HAP-1 (cell line): Measurements from ENCODE around the gene SMIM45.
A peak's percentile ranks its signal among the peaks of the same experiment; 100 is the strongest.
"Not testable (repeated sequence)": the region's sequence is repeated elsewhere in the genome, so short reads cannot be mapped to it uniquely, and the experiment has no call there.

Experiments used
- DNase-seq, 2 experiments: peaks; one replicate each; pipeline ENCODE4 v3.0.0-alpha.2; 2016 to 2020; ENCODE audit warnings: low spot score in 2 of 2
- H3K27me3 ChIP-seq: fragments of 250-450 bp; sonication (Bioruptor Pico); 2 replicates; pipeline ENCODE4 v1.5.1; 2020; ENCODE audit warnings: low read depth, mild to moderate bottlenecking, moderate library complexity
- H3K36me3 ChIP-seq: fragments of 250-450 bp; sonication (Bioruptor Pico); replicated peaks from 2 replicates; pipeline ENCODE4 v1.5.1; 2020; ENCODE audit warnings: mild to moderate bottlenecking
- H3K4me1 ChIP-seq: fragments of 250-450 bp; sonication (Bioruptor Pico); 2 replicates; pipeline ENCODE4 v1.5.1; 2020; ENCODE audit warnings: mild to moderate bottlenecking
- H3K4me3 ChIP-seq: fragments of 250-450 bp; sonication (Bioruptor Pico); 2 replicates; pipeline ENCODE4 v1.5.1; 2020; ENCODE audit warnings: mild to moderate bottlenecking, moderate library complexity
- H3K9me3 ChIP-seq: fragments of 250-450 bp; sonication (Bioruptor Pico); 2 replicates; pipeline ENCODE4 v1.5.1; 2020; ENCODE audit warnings: mild to moderate bottlenecking, moderate library complexity
- in situ Hi-C: fragments of 300-500 bp; cut with MboI; formaldehyde crosslinking; loops from 3 replicates; pipeline ENCODE4 v1.14.3; 2020; ENCODE audit warnings: low sequenced_read_pairs, inconsistent platforms, mixed read lengths

SMIM45 gene

GRCh38 chr22:41934284-41935014 is 17.5 kb upstream of the SMIM45 start:
- no peak for DNase-seq
- in situ Hi-C loops, result no loop called here
- Histone ChIP-seq H3K36me3 (peaks cover 38% of the 10 kb centered on the region), H3K4me3 (no peak overlapping the region), H3K27me3 (no peaks in the 10 kb centered on the region), H3K9me3 (no peaks in the 10 kb centered on the region), H3K4me1 (no peaks in the 10 kb centered on the region)

DNA sequence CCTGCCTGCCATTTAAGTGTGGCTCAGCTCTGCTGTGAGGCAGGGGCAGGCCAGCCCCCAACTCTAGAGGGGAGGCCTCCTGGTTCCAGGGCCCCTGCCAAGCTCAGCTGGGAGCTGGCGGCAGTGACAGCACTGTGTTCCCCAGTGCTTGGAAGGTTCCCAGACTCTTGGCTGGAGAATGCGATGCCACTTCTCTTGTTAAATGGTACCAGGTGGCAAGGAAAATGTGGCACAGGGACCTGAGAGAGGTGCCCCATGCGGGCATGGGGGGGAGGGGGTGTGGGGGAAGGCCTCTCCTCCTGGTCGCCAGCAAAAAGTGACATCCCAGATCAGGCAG is 17.0 kb upstream of the SMIM45 start:
- Histone ChIP-seq H3K4me3 (no peak overlapping the region), H3K4me1 (no peaks in the 10 kb centered on the region), H3K27me3 (no peaks in the 10 kb centered on the region), H3K36me3 (peaks cover 40% of the 10 kb centered on the region), H3K9me3 (no peaks in the 10 kb centered on the region)
- in situ Hi-C loops, result no loop called here
- DNase-seq, result no peak

DNA sequence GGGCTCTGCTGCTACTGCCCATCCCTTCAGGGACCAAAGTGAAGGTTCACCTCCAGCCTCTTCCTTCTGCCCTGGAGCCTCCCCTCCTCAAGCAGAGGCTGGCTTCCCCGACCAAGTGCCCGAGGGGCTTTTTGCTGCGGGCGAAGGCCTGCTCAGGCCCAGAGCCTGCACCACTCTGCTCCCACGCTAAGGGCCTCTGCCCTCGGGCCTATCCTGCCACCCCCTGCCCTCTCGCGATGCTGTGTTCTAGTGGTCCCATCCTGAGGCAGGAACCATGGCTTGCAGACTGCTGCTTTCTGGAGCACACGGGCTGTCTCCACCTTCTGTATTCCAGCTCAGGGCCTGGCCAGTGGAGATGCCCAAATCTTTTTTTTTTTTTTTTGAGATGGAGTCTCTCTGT is 16.4 kb upstream of the SMIM45 start:
- no peak overlapping the region for H3K4me3 ChIP-seq
- H3K9me3 ChIP-seq, result no peaks in the 10 kb centered on the region
- no peak for DNase-seq
- peaks cover 45% of the 10 kb centered on the region for H3K36me3 ChIP-seq
- in situ Hi-C loops, result no loop called here
- no peaks in the 10 kb centered on the region for H3K27me3 ChIP-seq
- no peaks in the 10 kb centered on the region for H3K4me1 ChIP-seq

DNA sequence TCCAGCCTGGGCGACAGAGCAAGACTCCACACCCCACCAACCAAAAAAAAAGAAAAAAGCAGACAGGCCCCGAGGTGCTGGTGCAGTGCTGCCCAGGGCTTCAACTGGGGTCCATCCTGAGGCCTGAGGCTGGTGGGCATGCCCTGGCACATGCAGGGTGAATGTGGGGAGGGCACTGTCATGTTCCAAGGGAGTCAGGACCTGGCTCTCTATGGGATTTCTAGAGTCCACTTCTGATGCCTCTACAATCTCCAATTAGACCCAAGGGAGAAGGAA is 15.1 kb upstream of the SMIM45 start:
- in situ Hi-C loops, result no loop called here
- DNase-seq, result no peak
- Histone ChIP-seq H3K36me3 (peaks cover 59% of the 10 kb centered on the region), H3K27me3 (no peaks in the 10 kb centered on the region), H3K4me3 (no peak overlapping the region), H3K9me3 (no peaks in the 10 kb centered on the region), H3K4me1 (no peaks in the 10 kb centered on the region)

GRCh38 chr22:41939981-41940831 is 11.7 kb upstream of the SMIM45 start:
- H3K9me3 ChIP-seq, result no peaks in the 10 kb centered on the region
- DNase-seq, result peak in 1 of 2 experiments; percentile 58
- H3K36me3 ChIP-seq, result peaks cover 79% of the 10 kb centered on the region
- in situ Hi-C loops, result loop anchor here (5.0 kb wide), 1 partner anchor 243 kb away; the partner anchor contains the start of gene MEI1
- H3K4me1 ChIP-seq, result peaks cover 3% of the 10 kb centered on the region; the same call in 1 of the 2 replicates
- H3K4me3 ChIP-seq, result no peak overlapping the region
- no peaks in the 10 kb centered on the region for H3K27me3 ChIP-seq

DNA sequence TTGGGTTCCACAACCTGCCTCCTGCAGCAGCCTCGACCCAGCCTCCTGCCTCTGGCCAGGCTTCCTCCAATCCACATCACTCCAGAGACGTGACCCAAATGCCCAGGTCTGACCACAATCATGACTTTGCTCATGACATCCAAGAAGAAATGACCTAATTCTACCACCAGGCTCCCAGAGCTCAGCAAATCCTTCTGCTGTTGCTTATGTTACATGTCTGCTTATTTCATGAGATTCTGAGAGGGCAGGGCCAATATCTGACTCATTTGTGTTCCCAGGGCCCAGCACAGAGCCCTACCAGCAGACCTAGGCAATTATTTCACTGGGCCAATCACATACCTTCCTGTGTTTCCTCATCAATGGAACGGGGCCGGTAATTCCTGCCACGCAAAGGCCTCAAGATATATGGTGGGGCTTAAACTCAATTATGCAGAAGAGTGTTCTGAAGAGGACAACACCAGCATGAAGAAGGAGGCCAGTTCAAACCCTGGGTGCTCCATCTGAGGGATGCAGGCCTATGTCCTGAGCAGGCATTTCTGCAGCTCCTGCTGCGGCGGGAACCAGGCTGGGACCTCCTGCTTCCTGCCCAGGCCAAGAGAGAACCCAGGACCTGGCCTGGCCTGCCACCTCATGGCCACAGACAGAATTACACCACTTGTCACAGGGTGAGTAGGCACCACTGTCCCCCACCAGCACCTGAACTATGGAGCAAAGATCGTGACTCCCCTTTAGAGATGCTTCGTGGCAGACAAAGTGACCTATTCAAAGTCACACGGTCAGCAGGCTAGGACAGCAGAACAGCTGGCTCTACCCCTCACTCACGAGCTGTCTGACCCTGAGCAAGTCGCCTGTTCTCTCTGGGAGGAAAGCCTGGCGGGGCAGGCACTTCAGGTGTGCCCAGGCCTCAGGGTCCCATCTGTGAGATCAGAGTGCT is 10.9 kb upstream of the SMIM45 start:
- in situ Hi-C loops, result loop anchor here (5.0 kb wide), 1 partner anchor 244 kb away; the partner anchor contains the start of gene MEI1
- Histone ChIP-seq H3K36me3 (peaks cover 83% of the 10 kb centered on the region), H3K4me3 (no peak overlapping the region), H3K27me3 (no peaks in the 10 kb centered on the region), H3K4me1 (peaks cover 10% of the 10 kb centered on the region), H3K9me3 (no peaks in the 10 kb centered on the region)
- peak; percentile 65 to 87 for DNase-seq

DNA sequence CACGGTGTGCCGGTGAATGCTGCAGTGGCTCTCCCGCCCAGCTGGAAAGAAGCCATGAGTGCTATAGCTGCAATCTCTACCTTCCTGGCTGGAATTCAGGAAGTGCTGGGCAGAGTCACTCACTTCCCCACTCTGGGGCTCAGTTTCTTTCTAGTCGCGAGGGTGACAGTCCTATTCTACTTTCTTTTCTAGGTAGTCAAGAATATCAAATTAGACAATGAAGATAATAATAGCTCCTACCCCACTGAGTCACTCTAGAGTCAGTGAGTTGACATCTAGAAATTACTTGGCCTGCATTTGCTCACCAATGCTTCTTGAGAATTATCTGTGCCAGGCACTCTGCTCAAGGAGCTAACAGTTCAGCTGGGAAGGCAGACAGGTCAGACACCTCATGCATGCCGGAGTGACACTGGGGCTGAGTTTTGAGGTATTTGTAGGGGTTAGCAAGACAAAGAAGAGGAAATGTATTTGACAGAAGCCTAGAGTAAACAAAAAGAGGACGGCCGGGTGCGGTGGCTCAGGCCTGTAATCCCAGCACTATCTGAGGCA is 8.2 kb upstream of the SMIM45 start:
- DNase-seq, result no peak
- in situ Hi-C loops, result loop anchor here (5.0 kb wide), 1 partner anchor 246 kb away; the partner anchor contains the start of gene MEI1
- Histone ChIP-seq H3K4me3 (no peak overlapping the region), H3K36me3 (peaks cover 71% of the 10 kb centered on the region), H3K4me1 (peaks cover 26% of the 10 kb centered on the region), H3K27me3 (no peaks in the 10 kb centered on the region), H3K9me3 (no peaks in the 10 kb centered on the region)

DNA sequence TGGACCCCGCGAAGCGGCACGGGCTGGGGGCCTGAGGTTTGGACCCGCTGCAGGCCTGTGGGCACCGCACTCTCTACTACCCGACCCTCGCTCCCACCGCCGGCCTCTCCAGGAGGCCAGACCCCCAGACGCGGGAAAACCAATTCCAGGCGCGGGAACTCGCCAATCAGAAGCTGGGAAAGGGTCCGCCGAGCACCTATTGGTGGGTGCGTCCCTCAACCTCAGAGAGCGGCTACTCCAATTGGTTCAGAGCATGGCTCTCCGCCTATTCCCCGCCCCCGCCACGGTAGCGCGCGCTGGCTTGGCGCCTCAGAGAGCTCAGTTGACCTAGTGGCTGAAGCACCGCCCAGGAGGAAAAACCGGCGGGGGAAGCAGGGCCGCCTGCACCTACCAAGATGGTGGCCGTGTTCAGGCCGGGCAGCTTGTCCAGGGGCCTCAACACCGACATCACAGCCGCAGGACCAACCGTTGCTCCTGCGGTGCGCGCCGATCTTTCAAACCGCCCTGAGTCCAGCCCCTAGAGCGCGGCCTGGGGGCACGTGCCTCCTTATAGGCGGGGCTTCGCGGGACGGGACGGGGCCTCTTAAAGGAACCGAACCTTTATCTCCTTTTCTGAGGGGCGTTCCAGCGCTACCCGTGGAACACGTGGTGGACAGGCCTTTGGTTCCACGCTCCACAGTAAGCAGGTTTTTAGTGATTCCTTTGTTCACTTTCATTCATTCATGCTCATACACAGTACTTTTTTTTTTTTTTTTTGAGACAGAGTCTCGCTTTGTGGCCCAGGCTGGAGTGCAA is 5.1 kb upstream of the SMIM45 start, which contains the start of gene CENPM:
CENPM (minus strand) TSS at position 524 of the 795 bp plus-strand sequence; CDS start at position 448, 76 bp downstream.
- Histone ChIP-seq H3K36me3 (peaks cover 43% of the 10 kb centered on the region), H3K27me3 (no peaks in the 10 kb centered on the region), H3K9me3 (no peaks in the 10 kb centered on the region), H3K4me3 (peak within 1 kb of the TSS; percentile 61), H3K4me1 (peaks cover 26% of the 10 kb centered on the region)
- DNase-seq, result peak; percentile 96 to 98
- in situ Hi-C loops, result no loop called here

- no peaks in the 10 kb centered on the region for H3K9me3 ChIP-seq
- peaks cover 37% of the 10 kb centered on the region for H3K36me3 ChIP-seq
- H3K4me3 ChIP-seq, result peak overlapping the region; percentile 61
- no peaks in the 10 kb centered on the region for H3K27me3 ChIP-seq
- peaks cover 26% of the 10 kb centered on the region for H3K4me1 ChIP-seq
- DNase-seq, result no peak
- in situ Hi-C loops, result no loop called here
Measured at GRCh38 chr22:41947424-41948080, 4.4 kb upstream of the SMIM45 start.

- no peak overlapping the region; the same call in 1 of the 2 replicates for H3K4me3 ChIP-seq
- no peaks in the 10 kb centered on the region for H3K9me3 ChIP-seq
- H3K36me3 ChIP-seq, result peaks cover 32% of the 10 kb centered on the region
- DNase-seq, result no peak
- H3K4me1 ChIP-seq, result peaks cover 26% of the 10 kb centered on the region
- H3K27me3 ChIP-seq, result no peaks in the 10 kb centered on the region
- in situ Hi-C loops, result no loop called here
Measured at GRCh38 chr22:41948142-41948541, 3.8 kb upstream of the SMIM45 start.

DNA sequence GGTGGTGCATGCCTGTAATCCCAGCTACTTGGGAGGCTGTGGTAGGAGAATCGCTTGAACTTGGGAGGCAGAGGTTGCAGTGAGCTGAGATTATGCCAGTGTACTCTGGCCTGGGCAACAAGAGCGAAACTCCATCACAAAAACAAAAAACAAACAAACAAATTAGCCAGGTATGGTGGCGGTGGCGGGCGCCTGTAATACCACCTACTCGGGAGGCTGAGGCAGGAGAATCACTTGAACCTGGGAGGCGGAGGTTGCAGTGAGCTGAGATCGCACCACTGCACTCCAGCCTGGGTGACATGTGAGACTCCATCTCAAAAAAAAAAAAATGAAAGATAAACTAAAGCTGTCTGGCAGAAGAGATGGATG is 3.0 kb upstream of the SMIM45 start:
- in situ Hi-C loops, DNase-seq, H3K9me3 ChIP-seq, H3K27me3 ChIP-seq, H3K4me3 ChIP-seq: not testable (repeated sequence)
- Histone ChIP-seq H3K4me1 (peaks cover 26% of the 10 kb centered on the region), H3K36me3 (peaks cover 25% of the 10 kb centered on the region)

DNA sequence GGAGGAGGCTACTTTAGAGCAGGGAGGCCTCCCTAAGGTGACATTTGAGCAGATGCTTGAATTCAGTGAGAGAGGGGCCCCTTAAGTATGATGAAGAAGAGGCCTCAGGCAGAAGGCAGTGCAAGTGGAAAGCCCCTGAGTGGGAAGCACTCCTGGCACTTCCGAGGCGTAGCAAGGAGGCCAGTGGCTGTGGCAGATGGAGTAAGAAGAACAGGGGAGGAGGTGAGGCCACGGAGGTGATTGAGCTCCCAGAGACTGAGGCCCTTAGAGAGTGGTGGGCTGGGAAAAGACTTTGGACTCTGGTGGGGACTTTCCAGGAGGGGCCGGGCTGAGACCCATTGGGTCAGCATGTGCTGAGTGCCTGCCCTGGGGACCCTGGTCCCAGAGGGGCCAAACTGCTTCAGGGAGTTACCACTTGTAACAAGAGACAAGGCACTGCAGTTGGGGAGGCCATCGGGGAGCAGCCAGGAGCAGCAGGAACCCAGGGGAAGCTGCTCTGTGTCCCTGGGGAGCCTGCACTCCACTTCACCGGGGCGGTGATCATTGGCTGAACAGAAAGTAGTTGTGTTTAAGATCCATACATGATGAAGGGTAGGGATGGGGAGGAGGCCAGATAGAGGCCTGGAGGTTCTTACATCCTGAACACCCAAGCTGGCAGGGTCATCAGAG is 2.5 kb upstream of the SMIM45 start:
- H3K4me3 ChIP-seq, result no peak overlapping the region
- peaks cover 26% of the 10 kb centered on the region for H3K4me1 ChIP-seq
- peaks cover 19% of the 10 kb centered on the region for H3K36me3 ChIP-seq
- no peak for DNase-seq
- in situ Hi-C loops, result no loop called here
- H3K27me3 ChIP-seq, result no peaks in the 10 kb centered on the region
- no peaks in the 10 kb centered on the region for H3K9me3 ChIP-seq
